ENCODE measurements around the gene TTC24.
"Not testable (repeated sequence)": the region's sequence is repeated elsewhere in the genome, so short reads cannot be mapped to it uniquely, and the experiment has no call there.

The TTC24 gene

DNA sequence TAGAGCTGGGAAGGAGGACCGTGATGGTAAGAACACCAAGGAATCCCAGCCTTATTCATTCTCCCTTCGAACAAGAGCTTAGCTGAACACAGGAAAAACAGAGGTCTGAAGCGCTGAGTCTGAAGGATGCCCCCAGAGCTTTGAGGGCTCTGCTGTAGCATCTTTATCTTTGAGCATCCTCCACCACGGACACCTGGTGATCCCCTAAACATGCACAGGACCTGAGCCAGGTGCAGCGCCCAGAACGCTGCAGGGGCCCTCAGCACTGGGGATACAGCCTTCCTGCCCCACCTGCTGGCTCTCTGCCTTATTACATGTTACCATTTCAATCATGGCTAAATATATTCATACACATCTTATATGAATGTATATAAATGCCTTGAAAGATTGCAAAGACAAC, 29.5 kb downstream of the TTC24 start:
- DNase-seq (ENCODE audit: low read depth), result no peak

DNA sequence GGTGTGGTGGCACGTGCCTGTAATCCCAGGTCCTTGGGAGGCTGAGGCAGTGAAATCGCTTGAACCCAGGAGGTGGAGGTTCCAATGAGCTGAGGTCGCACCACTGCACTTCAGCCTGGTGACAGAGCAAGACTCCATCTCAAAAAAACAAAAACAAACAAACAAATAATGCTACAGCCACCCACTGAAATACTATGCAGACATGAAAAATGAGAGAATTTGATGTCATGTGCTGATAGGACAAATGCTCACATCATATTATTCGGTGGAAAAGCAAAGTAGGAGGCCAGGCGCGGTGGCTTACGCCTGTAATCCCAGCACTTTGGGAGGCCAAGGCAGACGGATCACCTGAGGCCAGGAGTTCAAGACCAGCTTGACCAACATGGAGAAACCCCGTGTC, 30.5 kb downstream of the TTC24 start:
- not testable (repeated sequence) for DNase-seq (ENCODE audit: low read depth)

DNA sequence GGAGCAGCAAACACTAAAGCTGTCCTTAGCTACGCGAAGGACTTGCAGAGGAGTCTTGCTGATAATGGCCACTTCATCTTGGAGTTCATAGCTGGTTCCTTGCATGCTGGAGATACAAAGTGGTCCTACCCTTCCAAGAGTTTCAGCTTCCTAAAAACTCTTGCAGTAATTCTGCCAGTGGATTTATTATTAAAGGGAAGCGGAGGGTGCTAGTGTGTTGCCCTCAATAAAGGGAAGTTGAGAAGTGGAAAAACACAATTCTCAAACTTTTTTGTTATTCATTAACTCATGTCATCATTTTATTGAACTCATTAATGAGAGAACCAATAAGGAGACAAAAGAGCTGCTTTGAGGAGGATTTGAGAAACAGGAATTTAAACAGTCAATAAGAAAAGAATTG, 33.1 kb downstream of the TTC24 start:
- no peak for DNase-seq (ENCODE audit: low read depth)

DNA sequence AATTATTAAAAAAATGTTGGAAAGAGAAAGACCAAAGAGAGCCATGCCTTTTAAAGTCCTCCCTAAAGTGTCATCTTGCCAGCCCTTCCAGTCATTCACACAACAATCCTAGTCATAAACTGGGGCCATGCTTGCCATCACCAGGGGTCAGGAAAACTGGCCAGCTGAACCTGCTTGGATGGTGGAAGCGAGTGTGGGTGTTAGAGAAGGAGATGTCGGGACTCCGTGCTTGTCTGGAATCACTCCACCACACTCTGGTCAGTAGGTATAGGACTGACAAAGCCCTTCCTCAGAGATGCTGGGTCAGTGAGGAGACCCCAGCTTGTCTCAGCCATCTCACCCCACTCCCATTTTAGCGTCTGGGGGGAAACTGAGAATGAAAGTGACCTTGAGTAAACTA, 36.4 kb downstream of the TTC24 start:
- DNase-seq (ENCODE audit: low read depth), result no peak

DNA sequence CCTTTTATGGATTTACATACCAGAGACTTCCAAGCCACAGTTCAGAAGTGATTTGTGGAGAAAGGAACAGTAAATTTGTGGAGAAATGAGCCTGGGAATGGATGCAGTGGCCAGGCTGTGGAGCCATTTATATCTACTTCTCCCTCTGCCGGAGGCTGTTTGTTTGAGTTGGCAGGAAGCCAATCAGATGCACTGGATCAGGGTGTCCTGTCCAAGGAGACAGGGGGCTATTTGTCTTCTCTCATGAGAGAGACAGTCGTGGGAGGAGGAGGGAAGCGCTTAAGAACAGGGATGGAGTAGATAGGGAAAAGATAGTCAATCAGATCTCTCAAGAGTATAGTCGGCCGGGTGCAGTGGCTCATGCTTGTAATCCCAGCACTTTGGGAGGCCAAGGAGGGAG, 36.9 kb downstream of the TTC24 start:
- no peak for DNase-seq (ENCODE audit: low read depth)

DNA sequence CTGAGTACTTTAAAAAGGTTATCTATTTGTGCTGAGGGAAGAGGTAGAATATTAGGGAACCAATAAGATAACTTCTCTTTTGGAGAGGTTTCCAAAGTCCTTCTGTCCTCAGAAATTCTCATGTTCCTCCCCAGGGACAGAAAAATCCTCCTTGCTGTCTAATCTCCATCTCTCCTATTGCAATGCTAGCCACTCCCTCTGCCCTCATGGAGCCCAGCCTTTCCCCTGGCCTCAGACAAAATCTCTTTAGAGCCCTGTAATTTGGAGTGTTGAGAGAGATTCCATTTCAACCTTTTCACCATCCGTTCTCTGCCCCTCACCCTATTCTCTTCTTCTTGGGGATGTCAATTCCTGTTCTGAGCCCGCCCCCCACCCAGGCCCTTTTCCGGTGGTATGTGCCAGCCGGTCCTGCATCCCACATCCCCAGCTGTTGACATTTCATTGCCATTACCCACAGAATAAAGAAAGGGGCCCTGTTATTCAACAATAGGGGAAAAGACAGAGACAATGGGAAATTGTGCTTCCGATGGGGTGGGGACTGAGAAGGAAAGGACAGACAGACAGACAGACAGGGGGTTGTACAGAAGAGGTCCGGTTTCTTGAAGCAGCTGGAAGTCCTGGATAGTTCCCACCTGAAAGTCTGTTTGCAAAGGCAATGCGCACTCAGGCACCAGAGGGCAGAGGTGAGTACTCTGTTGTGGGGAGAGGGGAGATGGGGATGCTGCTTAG, 39.5 kb downstream of the TTC24 start, which contains the start of gene HAPLN2:
TSS of gene HAPLN2 (plus strand) at position 563 of the 729 bp plus-strand sequence. CDS start 4,076 bp downstream, outside the sequence.
- no peak for DNase-seq (ENCODE audit: low read depth)

DNA sequence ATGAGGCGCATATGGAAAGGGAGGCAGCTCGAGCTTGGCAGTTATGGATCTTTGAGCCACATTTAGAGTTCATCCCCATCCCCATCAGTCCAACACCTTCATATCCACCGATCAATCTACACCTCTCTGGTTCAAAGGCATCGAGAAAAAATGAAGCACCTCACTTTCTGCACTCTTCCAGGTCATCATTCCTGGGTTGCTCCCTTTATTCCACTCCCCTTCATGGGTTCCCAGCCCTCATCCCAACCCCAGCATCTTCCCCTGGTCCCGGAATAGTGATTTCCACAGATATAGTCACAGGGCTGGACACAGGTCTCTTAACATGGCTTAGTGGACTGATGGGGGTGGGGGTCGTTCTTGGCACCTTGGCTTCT, 40.0 kb downstream of the TTC24 start:
- no peak for DNase-seq (ENCODE audit: low read depth)

DNA sequence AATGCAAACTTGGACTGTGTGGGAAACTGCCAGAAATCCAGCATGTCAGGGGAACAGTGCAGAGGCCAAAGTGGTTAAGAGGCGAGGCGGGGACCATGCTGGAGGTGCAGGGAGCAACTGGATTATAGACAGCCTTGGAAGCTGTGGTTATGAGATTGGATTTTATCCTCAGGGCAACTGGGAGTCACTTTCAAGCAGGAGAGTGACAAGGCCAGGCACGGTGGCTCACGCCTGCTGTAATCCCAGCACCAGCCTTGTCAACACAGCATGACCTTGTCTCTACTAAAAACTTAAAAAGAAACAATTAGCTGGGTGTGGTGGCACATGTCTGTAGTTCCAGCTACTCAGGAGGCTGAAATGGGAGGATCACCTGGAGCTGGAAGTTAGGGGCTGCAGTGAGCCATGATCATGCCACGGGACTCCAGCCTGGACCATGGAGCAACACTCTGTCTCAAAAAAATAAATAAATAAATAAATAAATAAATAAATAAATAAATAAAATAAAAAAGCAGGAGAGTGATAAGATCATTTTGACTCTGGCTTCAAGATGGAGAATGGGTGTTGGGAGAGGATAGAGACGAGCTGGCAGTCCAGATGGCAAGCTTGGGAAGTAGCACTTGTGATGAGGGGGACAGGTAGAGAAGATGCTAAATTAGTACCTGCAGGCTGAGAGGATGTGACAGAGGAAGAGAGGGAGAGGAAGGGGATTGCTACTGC, 43.2 kb downstream of the TTC24 start:
- no peak for DNase-seq (ENCODE audit: low read depth)

DNA sequence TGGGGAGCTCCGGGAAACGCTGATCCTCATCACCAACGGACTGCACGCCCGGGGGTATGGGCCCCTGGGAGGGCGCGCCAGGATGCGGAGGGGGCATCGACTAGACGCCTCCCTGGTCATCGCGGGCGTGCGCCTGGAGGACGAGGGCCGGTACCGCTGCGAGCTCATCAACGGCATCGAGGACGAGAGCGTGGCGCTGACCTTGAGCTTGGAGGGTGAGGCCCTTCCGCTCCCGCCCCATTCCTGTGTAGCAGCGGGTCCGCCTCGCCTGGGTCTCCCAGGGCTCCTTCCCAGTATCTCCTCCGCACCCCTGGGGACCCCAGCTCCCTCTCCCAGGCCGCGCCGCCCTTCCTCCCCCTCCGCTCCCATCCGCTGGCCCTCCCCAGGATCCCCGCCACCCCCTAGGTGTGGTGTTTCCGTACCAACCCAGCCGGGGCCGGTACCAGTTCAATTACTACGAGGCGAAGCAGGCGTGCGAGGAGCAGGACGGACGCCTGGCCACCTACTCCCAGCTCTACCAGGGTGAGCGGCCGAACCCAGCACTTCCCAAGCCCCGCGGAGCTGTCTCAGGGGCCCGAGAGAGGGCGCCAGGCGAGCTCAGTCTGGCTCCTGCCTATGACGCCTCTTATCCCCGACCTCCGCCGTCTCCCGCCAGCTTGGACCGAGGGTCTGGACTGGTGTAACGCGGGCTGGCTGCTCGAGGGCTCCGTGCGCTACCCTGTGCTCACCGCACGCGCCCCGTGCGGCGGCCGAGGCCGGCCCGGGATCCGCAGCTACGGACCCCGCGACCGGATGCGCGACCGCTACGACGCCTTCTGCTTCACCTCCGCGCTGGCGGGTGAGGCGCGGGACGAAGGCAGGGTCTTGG, 44.7 kb downstream of the TTC24 start:
- no peak for DNase-seq (ENCODE audit: low read depth)

DNA sequence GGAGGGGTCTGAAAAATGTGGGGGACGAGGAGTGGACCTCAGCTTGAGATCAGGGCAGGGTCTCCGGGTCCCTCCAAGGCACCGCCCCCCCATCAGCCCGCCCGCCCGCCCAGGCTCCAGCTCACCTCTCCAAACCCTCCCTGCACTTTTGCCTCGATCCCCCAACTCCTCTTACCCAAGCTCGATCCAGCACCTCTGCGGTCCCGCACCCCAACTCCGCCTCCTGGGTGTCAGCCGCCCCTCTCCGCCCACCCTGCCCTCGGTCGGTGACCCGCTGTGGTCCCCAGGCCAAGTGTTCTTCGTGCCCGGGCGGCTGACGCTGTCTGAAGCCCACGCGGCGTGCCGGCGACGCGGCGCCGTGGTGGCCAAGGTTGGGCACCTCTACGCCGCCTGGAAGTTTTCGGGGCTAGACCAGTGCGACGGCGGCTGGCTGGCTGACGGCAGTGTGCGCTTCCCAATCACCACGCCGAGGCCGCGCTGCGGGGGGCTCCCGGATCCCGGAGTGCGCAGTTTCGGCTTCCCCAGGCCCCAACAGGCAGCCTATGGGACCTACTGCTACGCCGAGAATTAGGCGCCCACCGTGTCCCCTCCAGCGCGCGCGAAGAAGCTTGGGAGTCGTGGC, 45.4 kb downstream of the TTC24 start:
- no peak for DNase-seq (ENCODE audit: low read depth)

DNA sequence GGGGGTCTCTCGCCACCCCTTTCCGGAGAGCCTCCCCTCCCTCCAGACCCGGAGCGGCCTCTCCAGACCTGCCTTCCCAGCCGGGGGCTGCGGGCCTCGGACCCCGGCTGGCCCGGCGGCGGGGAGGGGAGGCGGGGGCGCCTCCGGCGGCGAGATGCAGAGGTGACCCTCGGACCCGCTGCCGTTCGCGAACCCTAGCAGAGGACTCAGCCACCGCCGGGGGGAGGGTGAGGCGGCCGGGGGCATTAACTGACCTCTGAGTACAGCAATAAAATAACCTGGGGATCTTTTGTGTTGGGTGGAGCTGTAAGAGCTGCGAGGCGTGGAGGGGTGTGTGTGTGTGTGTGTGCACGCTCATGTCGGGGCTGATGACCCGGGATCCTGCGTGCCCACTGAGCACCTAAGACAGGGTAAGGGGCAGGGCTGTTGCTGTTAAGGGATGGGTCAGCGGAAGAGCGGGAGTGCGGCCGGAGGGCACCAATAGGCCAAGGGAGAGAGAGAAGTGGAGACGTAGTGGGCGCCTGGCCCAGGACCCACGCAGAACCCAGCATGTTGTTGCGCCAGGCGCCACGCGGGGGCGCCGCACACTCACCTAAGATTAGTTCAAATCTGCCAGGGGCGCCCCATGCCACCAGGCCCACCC, 46.0 kb downstream of the TTC24 start:
- DNase-seq (ENCODE audit: low read depth), result no peak

DNA sequence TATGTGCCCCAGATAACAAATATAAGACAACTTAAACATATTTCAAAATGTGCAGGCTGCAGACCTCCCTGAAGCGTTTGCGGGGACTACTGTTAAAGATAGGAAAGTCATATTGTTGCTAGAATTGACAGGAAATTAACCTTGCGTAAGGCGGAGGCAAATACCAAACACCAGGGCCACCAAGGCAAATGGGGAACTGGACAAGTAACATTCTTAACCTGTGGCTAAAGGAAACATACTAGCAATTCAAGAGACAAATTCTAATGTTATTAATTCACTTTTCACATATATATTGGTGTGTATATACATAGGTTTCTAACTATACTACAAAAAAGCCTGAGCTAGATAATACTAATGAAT, 46.5 kb downstream of the TTC24 start:
- no peak for DNase-seq (ENCODE audit: low read depth)

DNA sequence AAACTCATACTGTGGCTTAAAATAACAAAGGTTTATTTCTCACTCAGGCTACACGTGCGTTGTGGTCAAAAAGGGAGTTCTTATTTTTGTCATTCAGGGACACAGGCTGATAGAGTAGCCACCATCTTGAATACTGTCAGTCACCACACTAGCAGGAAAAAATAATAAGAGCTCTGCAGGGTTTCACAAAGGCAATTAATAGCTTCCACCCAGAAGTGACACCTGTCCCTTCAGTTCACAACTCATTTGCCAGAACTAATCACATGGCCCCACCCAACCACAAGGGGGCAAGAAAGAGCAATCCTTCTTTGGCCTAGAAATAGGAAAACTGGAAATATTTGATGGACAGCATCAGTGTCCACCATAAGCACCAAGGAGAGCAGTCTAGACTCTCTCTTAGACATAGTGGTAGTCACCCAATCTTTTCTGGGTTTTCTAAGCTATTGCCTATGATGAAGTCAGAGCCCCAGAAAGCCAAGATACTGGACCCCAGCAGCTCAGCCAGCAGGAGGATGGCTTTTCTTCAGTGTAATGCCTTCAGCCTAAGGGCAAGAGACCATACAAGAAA, 47.9 kb downstream of the TTC24 start:
- no peak for DNase-seq (ENCODE audit: low read depth)

DNA sequence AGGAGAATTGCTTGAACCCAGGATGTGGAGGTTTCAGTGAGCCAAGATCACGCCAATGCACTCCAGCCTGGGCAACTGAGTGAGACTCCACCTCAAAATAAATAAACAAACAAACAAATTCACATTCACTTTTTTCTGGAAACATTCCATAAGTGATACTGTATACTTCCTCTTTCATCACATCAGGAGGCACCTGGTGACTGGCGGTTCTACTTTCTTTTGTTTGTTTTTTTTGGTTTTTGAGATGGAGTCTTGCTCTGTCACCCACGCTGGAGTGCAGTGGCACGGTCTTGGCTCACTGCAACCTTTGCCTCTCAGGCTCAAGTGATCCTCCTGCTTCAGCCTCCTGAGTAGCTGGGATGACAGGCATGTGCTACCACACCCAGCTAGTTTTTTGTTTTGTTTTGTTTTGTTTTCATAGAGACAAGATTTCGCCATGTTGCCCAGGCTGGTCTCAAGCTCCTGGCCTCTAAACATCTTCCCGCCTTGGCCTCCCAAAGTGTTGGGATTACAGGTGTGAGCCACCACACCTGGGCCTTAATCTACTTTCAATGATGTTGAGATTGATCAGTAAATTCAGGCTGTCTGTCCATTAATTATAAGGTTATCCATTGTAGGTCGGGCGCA, 50.4 kb downstream of the TTC24 start:
- DNase-seq (ENCODE audit: low read depth), result no peak

DNA sequence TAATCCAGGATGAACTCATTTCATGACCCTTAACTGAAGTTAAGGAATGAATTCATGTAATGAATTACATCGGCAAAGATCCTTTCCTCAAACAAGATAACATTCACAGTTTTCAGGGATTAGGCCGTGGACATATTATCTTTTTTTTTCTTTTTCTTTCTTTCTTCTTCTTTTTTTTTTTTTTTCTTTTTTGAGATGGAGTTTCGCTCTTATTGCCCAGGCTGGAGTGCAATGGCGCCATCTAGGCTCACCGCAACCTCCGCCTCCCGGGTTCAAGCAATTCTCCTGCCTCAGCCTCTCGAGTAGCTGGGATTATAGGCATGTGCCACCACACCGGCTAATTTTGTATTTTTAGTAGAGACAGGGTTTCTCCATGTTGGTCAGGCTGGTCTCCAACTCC, 51.6 kb downstream of the TTC24 start:
- not testable (repeated sequence) for DNase-seq (ENCODE audit: low read depth)

DNA sequence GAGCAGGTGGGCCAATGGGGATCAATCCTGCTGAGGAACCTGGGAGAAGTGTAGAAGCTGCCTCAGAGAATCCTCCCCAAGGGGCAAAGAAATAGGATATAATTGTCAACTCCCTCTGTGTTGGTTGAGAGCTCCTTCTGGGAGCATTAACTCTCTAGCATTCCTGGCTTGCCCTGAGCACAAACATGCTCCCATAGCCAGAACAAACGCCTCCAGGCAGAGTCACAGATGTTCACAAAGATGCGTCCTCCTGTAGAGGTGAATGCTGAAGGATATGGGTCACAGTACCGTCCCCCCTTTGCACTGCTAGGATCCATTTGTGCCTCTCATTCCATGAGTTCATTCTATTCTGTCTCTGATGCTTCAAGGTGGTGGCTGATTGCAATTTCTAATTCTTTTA, 52.8 kb downstream of the TTC24 start:
- DNase-seq (ENCODE audit: low read depth), result no peak
